ENCODE measurements around the gene MAPK8IP2. TPM values are rescaled to one million over a fixed set of nuclear protein-coding genes. Genes with fewer than 3 reads are reported as not detected.

The MAPK8IP2 gene
- total and polyA plus RNA-seq, 2 of the 4 experiments (the other 2 are of a cell fraction): under 0.01 to 0.14 TPM

DNA sequence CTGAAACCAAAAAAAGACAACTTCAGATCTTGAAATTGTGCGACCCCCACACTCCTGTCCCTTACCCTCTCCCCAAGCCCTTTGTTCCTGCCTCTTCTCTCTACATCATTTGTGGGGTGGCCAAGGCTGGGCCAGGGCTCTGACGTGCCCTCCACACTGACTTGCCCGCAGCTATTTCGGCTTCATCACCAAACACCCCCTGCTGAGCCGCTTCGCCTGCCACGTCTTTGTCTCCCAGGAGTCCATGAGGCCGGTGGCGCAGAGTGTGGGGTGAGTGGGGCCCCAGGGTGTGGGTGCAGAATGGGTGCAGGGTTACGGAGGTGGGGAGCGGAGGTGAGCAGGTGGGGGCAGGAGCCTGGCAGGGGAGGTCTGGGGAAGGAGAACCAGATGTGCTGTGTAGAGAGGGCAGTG, 9.5 kb downstream of the MAPK8IP2 start:
- Histone ChIP-seq H3K18ac (ENCODE audit: low read depth, low read length) (no peak overlapping the region), H3K23ac (ENCODE audit: low read depth, low read length) (no peak overlapping the region), H2BK20ac (ENCODE audit: low read depth, low read length) (no peak overlapping the region), H3K9me3 (ENCODE audit: control insufficient read depth, insufficient read depth, low read length) (no peaks in the 10 kb centered on the region), H3K4me1 (ENCODE audit: control insufficient read depth, insufficient read depth, low read length) (no peaks in the 10 kb centered on the region), H2BK5ac (ENCODE audit: low read depth, low read length, poor library complexity, severe bottlenecking) (no peak overlapping the region), H3K56ac (ENCODE audit: extremely low read depth, insufficient read depth, low read length) (no peak overlapping the region), H2AK9ac (replicated peaks; ENCODE audit: low read depth, low read length, poor library complexity) (no peak overlapping the region), H3K4ac (ENCODE audit: low read depth, low read length) (no peak overlapping the region), H3K4me3 (ENCODE audit: insufficient read depth, low read depth, low read length) (no peak overlapping the region), H3K27me3 (ENCODE audit: control insufficient read depth, insufficient read depth, low read length) (peaks cover 63% of the 10 kb centered on the region), H2AK5ac (ENCODE audit: low read depth, low read length) (no peak overlapping the region), H4K91ac (ENCODE audit: insufficient read depth, low read depth, low read length) (no peak overlapping the region), H4K5ac (ENCODE audit: low read depth, low read length) (no peak overlapping the region), H2AFZ (replicated peaks; ENCODE audit: low read length, poor library complexity) (no peak overlapping the region), H3K4me2 (ENCODE audit: low read depth, low read length) (no peak overlapping the region), H4K20me1 (ENCODE audit: insufficient read depth, low read length) (no peaks in the 10 kb centered on the region; the same call in 1 of the 2 replicates), H4K8ac (ENCODE audit: low read depth in 2 of 2, low read length in 2 of 2) (no peak overlapping the region), H3K27ac (ENCODE audit: insufficient read depth, low read length) (no peak overlapping the region), H3K9me1 (ENCODE audit: insufficient read depth, low read length) (no peaks in the 10 kb centered on the region), H2BK120ac (ENCODE audit: low read depth, low read length) (no peak overlapping the region), H3K9ac (ENCODE audit: low read depth, low read length) (no peak overlapping the region), H3K79me1 (ENCODE audit: low read depth in 1 of 2, low read length in 2 of 2) (no peaks in the 10 kb centered on the region), H2BK15ac (ENCODE audit: low read depth, low read length) (no peak overlapping the region), H3K36me3 (ENCODE audit: control insufficient read depth, insufficient read depth, low read length) (no peaks in the 10 kb centered on the region), H3K14ac (replicated peaks; ENCODE audit: low read depth, low read length) (no peak overlapping the region)
- 64% methylated on average over 2 of the region's 11 CpGs; no CpG with 5 or more reads in 1 of the 2 experiments for WGBS, 2 experiments (ENCODE audit: extremely low coverage in 2 of 2, insufficient read length in 1 of 2)
- intact Hi-C loops (cut with micrococcal nuclease) (no loop called here), in situ Hi-C loops (cut with MboI; ENCODE audit: low sequenced_read_pairs) (no loop called here), dilution Hi-C loops (cut with HindIII; ENCODE audit: low sequenced_read_pairs, unreplicated experiment) (no loop called here)
- no peak for TF ChIP-seq MAZ (IDR thresholded peaks at IDR 0.05; ENCODE audit: borderline replicate concordance, low read depth, low read length)
- no peak for TF ChIP-seq MXI1 (IDR thresholded peaks at IDR 0.05; ENCODE audit: borderline replicate concordance, low read depth, low read length)
- TF ChIP-seq FOS (IDR thresholded peaks at IDR 0.05; ENCODE audit: low read depth, low read length): no peak
- TF ChIP-seq MAFK (IDR thresholded peaks at IDR 0.05; ENCODE audit: low read depth, low read length): no peak
- no peak for TF ChIP-seq RCOR1 (IDR thresholded peaks at IDR 0.05; ENCODE audit: insufficient replicate concordance, low read length)
- TF ChIP-seq, protein P1, sequence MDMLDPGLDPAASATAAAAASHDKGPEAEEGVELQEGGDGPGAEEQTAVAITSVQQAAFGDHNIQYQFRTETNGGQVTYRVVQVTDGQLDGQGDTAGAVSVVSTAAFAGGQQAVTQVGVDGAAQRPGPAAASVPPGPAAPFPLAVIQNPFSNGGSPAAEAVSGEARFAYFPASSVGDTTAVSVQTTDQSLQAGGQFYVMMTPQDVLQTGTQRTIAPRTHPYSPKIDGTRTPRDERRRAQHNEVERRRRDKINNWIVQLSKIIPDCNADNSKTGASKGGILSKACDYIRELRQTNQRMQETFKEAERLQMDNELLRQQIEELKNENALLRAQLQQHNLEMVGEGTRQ (IDR thresholded peaks at IDR 0.05; ENCODE audit: low read depth, low read length): no peak
- TF ChIP-seq, protein P2, sequence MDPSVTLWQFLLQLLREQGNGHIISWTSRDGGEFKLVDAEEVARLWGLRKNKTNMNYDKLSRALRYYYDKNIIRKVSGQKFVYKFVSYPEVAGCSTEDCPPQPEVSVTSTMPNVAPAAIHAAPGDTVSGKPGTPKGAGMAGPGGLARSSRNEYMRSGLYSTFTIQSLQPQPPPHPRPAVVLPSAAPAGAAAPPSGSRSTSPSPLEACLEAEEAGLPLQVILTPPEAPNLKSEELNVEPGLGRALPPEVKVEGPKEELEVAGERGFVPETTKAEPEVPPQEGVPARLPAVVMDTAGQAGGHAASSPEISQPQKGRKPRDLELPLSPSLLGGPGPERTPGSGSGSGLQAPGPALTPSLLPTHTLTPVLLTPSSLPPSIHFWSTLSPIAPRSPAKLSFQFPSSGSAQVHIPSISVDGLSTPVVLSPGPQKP (IDR thresholded peaks at IDR 0.05; ENCODE audit: borderline replicate concordance, low read depth, low read length): no peak
- TF ChIP-seq CHD1 (IDR thresholded peaks at IDR 0.05; ENCODE audit: low read depth, low read length): no peak
- TF ChIP-seq, protein P3, sequence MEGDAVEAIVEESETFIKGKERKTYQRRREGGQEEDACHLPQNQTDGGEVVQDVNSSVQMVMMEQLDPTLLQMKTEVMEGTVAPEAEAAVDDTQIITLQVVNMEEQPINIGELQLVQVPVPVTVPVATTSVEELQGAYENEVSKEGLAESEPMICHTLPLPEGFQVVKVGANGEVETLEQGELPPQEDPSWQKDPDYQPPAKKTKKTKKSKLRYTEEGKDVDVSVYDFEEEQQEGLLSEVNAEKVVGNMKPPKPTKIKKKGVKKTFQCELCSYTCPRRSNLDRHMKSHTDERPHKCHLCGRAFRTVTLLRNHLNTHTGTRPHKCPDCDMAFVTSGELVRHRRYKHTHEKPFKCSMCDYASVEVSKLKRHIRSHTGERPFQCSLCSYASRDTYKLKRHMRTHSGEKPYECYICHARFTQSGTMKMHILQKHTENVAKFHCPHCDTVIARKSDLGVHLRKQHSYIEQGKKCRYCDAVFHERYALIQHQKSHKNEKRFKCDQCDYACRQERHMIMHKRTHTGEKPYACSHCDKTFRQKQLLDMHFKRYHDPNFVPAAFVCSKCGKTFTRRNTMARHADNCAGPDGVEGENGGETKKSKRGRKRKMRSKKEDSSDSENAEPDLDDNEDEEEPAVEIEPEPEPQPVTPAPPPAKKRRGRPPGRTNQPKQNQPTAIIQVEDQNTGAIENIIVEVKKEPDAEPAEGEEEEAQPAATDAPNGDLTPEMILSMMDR (conservative IDR thresholded peaks at IDR 0.05; ENCODE audit: low read depth, low read length): no peak
- no peak for TF ChIP-seq BHLHE40 (IDR thresholded peaks at IDR 0.05; ENCODE audit: low read depth, low read length)
- no peak for TF ChIP-seq CEBPB (IDR thresholded peaks at IDR 0.05; ENCODE audit: low read depth, low read length)
- no peak for TF ChIP-seq NFE2L2 (IDR thresholded peaks at IDR 0.05; ENCODE audit: low read depth, low read length)
- no peak for TF ChIP-seq POLR2A (IDR thresholded peaks at IDR 0.05; ENCODE audit: low read depth, low read length)
- TF ChIP-seq SMC3 (IDR thresholded peaks at IDR 0.05; ENCODE audit: low read depth, low read length): no peak
- ATAC-seq (ENCODE audit: low read depth): no peak
- CTCF ChIA-PET: no interaction called here
- no peak for DNase-seq
- BruUV-seq (replicated peaks): no TSS peak
- POLR2A ChIA-PET (ENCODE audit: unreplicated experiment): no interaction called here
